H9 (cell line): ENCODE measurements around the gene ANK3. TPM values are rescaled to one million over a fixed set of nuclear protein-coding genes. Genes with fewer than 3 reads are reported as not detected.

ENCODE experiments used
- DNase-seq: peaks from one replicate; pipeline ENCODE4 v3.0.0-alpha.2; 2017
- H2AFZ ChIP-seq: one replicate; pipeline ENCODE4 v1.6.1; 2013; ENCODE audit warnings: mild to moderate bottlenecking, low read length, control low read depth, moderate library complexity
- H2AK5ac ChIP-seq: 2 replicates; pipeline ENCODE4 v1.6.1; 2013; ENCODE audit warnings: low read length, control low read depth, mixed read lengths; ENCODE audit not compliant: insufficient read length
- H2BK120ac ChIP-seq: one replicate; pipeline ENCODE4 v1.6.1; 2013; ENCODE audit warnings: low read depth, mild to moderate bottlenecking, low read length, control low read depth, inconsistent platforms; ENCODE audit not compliant: poor library complexity, severe bottlenecking
- H2BK12ac ChIP-seq: 2 replicates; pipeline ENCODE4 v1.6.1; 2013; ENCODE audit warnings: low read length, control low read depth, mixed read lengths, low read depth; ENCODE audit not compliant: insufficient read length
- H2BK15ac ChIP-seq: 2 replicates; pipeline ENCODE4 v1.6.1; 2013; ENCODE audit warnings: low read depth, low read length, control low read depth
- H2BK20ac ChIP-seq: one replicate; pipeline ENCODE4 v1.6.1; 2013; ENCODE audit warnings: low read depth, mild to moderate bottlenecking, low read length, control low read depth, inconsistent platforms; ENCODE audit not compliant: poor library complexity, severe bottlenecking
- H2BK5ac ChIP-seq: 2 replicates; pipeline ENCODE4 v1.6.1; 2013; ENCODE audit warnings: low read length, control low read depth, mixed read lengths; ENCODE audit not compliant: insufficient read length
- H3K14ac ChIP-seq: 2 replicates; pipeline ENCODE4 v1.6.1; 2013; ENCODE audit warnings: low read length, control low read depth; ENCODE audit not compliant: insufficient read depth
- H3K18ac ChIP-seq: 2 replicates; pipeline ENCODE4 v1.6.1; 2013; ENCODE audit warnings: low read depth, mild to moderate bottlenecking, mixed read lengths, low read length, control low read depth; ENCODE audit not compliant: insufficient read length
- H3K23ac ChIP-seq: 2 replicates; pipeline ENCODE4 v1.6.1; 2013; ENCODE audit warnings: low read length, control low read depth, mixed read lengths, low read depth; ENCODE audit not compliant: insufficient read length
- H3K23me2 ChIP-seq: 2 replicates; pipeline ENCODE4 v1.6.1; 2013; ENCODE audit warnings: low read depth, mild to moderate bottlenecking, mixed read lengths, low read length, control low read depth; ENCODE audit not compliant: insufficient read length, poor library complexity, severe bottlenecking
- H3K27ac ChIP-seq: 2 replicates; pipeline ENCODE4 v1.5.1; 2013; ENCODE audit warnings: low read length, control low read depth, mixed read lengths, low read depth; ENCODE audit not compliant: insufficient read length
- H3K27me3 ChIP-seq: 2 replicates; pipeline ENCODE4 v1.6.1; 2013; ENCODE audit warnings: low read length, control low read depth, inconsistent platforms; ENCODE audit not compliant: insufficient read depth
- H3K4ac ChIP-seq: 2 replicates; pipeline ENCODE4 v1.6.1; 2013; ENCODE audit warnings: low read depth, mild to moderate bottlenecking, control low read depth, inconsistent platforms, low read length, moderate library complexity
- H3K4me1 ChIP-seq: 2 replicates; pipeline ENCODE4 v1.6.1; 2013; ENCODE audit warnings: low read length, control low read depth, inconsistent platforms; ENCODE audit not compliant: insufficient read depth
- H3K4me2 ChIP-seq: 2 replicates; pipeline ENCODE4 v1.6.1; 2013; ENCODE audit warnings: low read length, control low read depth, mixed read lengths; ENCODE audit not compliant: insufficient read length, insufficient read depth
- H3K56ac ChIP-seq: 2 replicates; pipeline ENCODE4 v1.6.1; 2013; ENCODE audit warnings: low read depth, mild to moderate bottlenecking, mixed read lengths, low read length, control low read depth; ENCODE audit not compliant: insufficient read length
- H3K79me1 ChIP-seq: 2 replicates; pipeline ENCODE4 v1.6.1; 2013; ENCODE audit warnings: low read depth, mild to moderate bottlenecking, moderate library complexity, low read length, control low read depth, inconsistent platforms; ENCODE audit not compliant: insufficient read depth, poor library complexity, severe bottlenecking
- H3K79me2 ChIP-seq: 2 replicates; pipeline ENCODE4 v1.6.1; 2013; ENCODE audit warnings: low read length, control low read depth, inconsistent platforms; ENCODE audit not compliant: insufficient read depth
- H3K9ac ChIP-seq: 2 replicates; pipeline ENCODE4 v1.6.1; 2013; ENCODE audit warnings: low read length, control low read depth, mixed read lengths; ENCODE audit not compliant: insufficient read length; ENCODE audit errors: extremely low read depth
- H3K9me3 ChIP-seq: one replicate; pipeline ENCODE4 v1.6.1; 2013; ENCODE audit warnings: low read depth, low read length, inconsistent platforms; ENCODE audit not compliant: control insufficient read depth
- H3T11ph ChIP-seq: one replicate; pipeline ENCODE4 v1.6.1; 2013; ENCODE audit warnings: mild to moderate bottlenecking, low read length, control low read depth, inconsistent platforms
- H4K20me1 ChIP-seq: one replicate; pipeline ENCODE4 v1.6.1; 2013; ENCODE audit not compliant: control insufficient read depth, insufficient read length, insufficient read depth
- H4K5ac ChIP-seq: 2 replicates; pipeline ENCODE4 v1.6.1; 2013; ENCODE audit warnings: low read depth, mild to moderate bottlenecking, mixed read lengths, low read length, control low read depth; ENCODE audit not compliant: insufficient read length
- H4K8ac ChIP-seq: replicated peaks from 2 replicates; pipeline ENCODE4 v1.6.1; 2013; ENCODE audit warnings: low read length, control low read depth, mixed read lengths, low read depth; ENCODE audit not compliant: insufficient read length
- H4K91ac ChIP-seq: 2 replicates; pipeline ENCODE4 v1.6.1; 2013; ENCODE audit warnings: low read depth, mild to moderate bottlenecking, moderate library complexity, mixed read lengths, low read length, control low read depth; ENCODE audit not compliant: insufficient read length
- H3K27ac Mint-ChIP-seq, 3 experiments: 2 replicates in 2 of 3; 3 replicates in 1 of 3; pipeline ENCODE4 v1.8.0; 2020 to 2021; ENCODE audit warnings: mixed read lengths in 3 of 3, mild to moderate bottlenecking in 1 of 3, moderate library complexity in 1 of 3
- H3K27me3 Mint-ChIP-seq: 2 replicates; pipeline ENCODE4 v1.8.0; 2021; ENCODE audit warnings: low read depth, mild to moderate bottlenecking, moderate library complexity, mixed read lengths
- H3K36me3 Mint-ChIP-seq, 3 experiments: 2 replicates in 2 of 3; 3 replicates in 1 of 3; pipeline ENCODE4 v1.8.0; 2020 to 2021; ENCODE audit warnings: low read depth in 3 of 3, mixed read lengths in 3 of 3; ENCODE audit not compliant: insufficient read depth in 1 of 3
- H3K4me1 Mint-ChIP-seq, 2 experiments: 2 replicates each; pipeline ENCODE4 v1.8.0; 2020; ENCODE audit warnings: mixed read lengths in 2 of 2
- H3K4me3 Mint-ChIP-seq, 2 experiments: 2 replicates in 1 of 2; 3 replicates in 1 of 2; pipeline ENCODE4 v1.8.0; 2020 to 2021; ENCODE audit warnings: mild to moderate bottlenecking in 2 of 2, mixed read lengths in 2 of 2, moderate library complexity in 1 of 2
- H3K9me3 Mint-ChIP-seq, 2 experiments: 2 replicates in 1 of 2; 3 replicates in 1 of 2; pipeline ENCODE4 v1.8.0; 2020; ENCODE audit warnings: mild to moderate bottlenecking in 2 of 2, mixed read lengths in 2 of 2, moderate library complexity in 1 of 2
- CTCF ChIP-seq: fragments of 200-600 bp; sonication (generic); conservative IDR thresholded peaks from 3 replicates; pipeline ENCODE4 v1.8.0; 2021; ENCODE audit warnings: antibody characterized with exemption, mild to moderate bottlenecking
- whole genome bisulfite sequencing: extraction: QIAGEN DNeasy Blood & Tissue Kit; methylation state at CpG from one replicate; pipeline ENCODE4 v1.1.7; 2013; ENCODE audit warnings: missing lambda C conversion rate, low lambda C conversion rate, mixed read lengths; ENCODE audit not compliant: insufficient read length; ENCODE audit errors: extremely low coverage; 5-methylcytosine and 5-hydroxymethylcytosine counted together
- total RNA-seq: library from RNA; stranded (reverse); gene quantifications from 2 replicates; pipeline ENCODE4 v1.2.1, GENCODE V29; 2021

ANK3 gene
- total RNA-seq, 1 experiment from 2014 or later = 59.6 TPM

GRCh38 chr10:60170250-60170649, 219.4 kb downstream of the ANK3 start:
- no peak overlapping the region for H2BK20ac ChIP-seq
- no peak overlapping the region for H4K8ac ChIP-seq
- no peaks in the 10 kb centered on the region for H3K79me1 ChIP-seq
- no peaks in the 10 kb centered on the region for H3K27me3 ChIP-seq
- H4K20me1 ChIP-seq = no peaks in the 10 kb centered on the region
- no peak overlapping the region for H4K5ac ChIP-seq
- no peak overlapping the region for H3K9ac ChIP-seq
- no peaks in the 10 kb centered on the region for H3K23me2 ChIP-seq
- no peak overlapping the region for H3K14ac ChIP-seq
- no peaks in the 10 kb centered on the region for H3K9me3 Mint-ChIP-seq
- H3K4me1 ChIP-seq = no peaks in the 10 kb centered on the region; the same call in 1 of the 2 replicates
- H3K56ac ChIP-seq = no peak overlapping the region
- no peak overlapping the region for H3K27ac ChIP-seq
- DNase-seq = no peak
- no peak for TF ChIP-seq CTCF
- H2AK5ac ChIP-seq = no peak overlapping the region
- no peak overlapping the region; a peak in 1 of 7 replicates for H3K27ac Mint-ChIP-seq
- no peak overlapping the region for H3K4me3 Mint-ChIP-seq
- H2BK5ac ChIP-seq = no peak overlapping the region
- no peak overlapping the region for H2BK120ac ChIP-seq
- no peak overlapping the region for H3K18ac ChIP-seq
- no peaks in the 10 kb centered on the region for H3K9me3 ChIP-seq
- H4K91ac ChIP-seq = no peak overlapping the region
- no peaks in the 10 kb centered on the region for H3K27me3 Mint-ChIP-seq
- no CpG with 5 or more reads among the region's 3 CpGs for WGBS
- H3K36me3 Mint-ChIP-seq = no peaks in the 10 kb centered on the region
- H3K4me2 ChIP-seq = no peak overlapping the region
- H2BK15ac ChIP-seq = no peak overlapping the region
- no peak overlapping the region for H3K23ac ChIP-seq
- peaks cover 3 to 6% of the 10 kb centered on the region in 2 experiments; a peak in 3 of 4 replicates for H3K4me1 Mint-ChIP-seq
- H2AFZ ChIP-seq = no peak overlapping the region
- H3T11ph ChIP-seq = no peak overlapping the region
- no peak overlapping the region for H3K4ac ChIP-seq
- H3K79me2 ChIP-seq = no peaks in the 10 kb centered on the region
- H2BK12ac ChIP-seq = no peak overlapping the region
